A673 (cell line): ENCODE measurements around the gene NCOA3. TPM values are rescaled to one million over a fixed set of nuclear protein-coding genes. Genes with fewer than 3 reads are reported as not detected.

ENCODE experiments used
- BruUV-seq: library from RNA; stranded (reverse); fragments of 400-500 nt; replicated peaks from 2 replicates; lab custom pipeline; 2021; lab: Mats Ljungman, UMichigan
- CTCF ChIA-PET: fragments of 300-600 bp; sonication (Branson Sonifier 250); formaldehyde crosslinking; loops from one replicate; lab custom pipeline; 2022; ENCODE audit warnings: antibody characterized with exemption; lab: Charles Lee
- POLR2A ChIA-PET: fragments of 300-600 bp; sonication (Branson Sonifier 250); formaldehyde crosslinking; loops from one replicate; lab custom pipeline; 2022; ENCODE audit warnings: antibody characterized with exemption; ENCODE audit not compliant: low non-redundant PET; lab: Charles Lee
- DNase-seq: peaks from one replicate; pipeline ENCODE4 v3.0.0-alpha.2; 2015; ENCODE audit warnings: low spot score
- H3K27ac ChIP-seq: fragments of 200-600 bp; sonication (generic); 2 replicates; pipeline ENCODE4 v1.5.1; 2016; ENCODE audit warnings: mixed run types, low read depth, mild to moderate bottlenecking, mixed read lengths, antibody characterized with exemption, low read length; ENCODE audit not compliant: poor library complexity, severe bottlenecking
- H3K27me3 ChIP-seq: fragments of 200-600 bp; sonication (generic); replicated peaks from 2 replicates; pipeline ENCODE4 v1.6.1; 2017; ENCODE audit warnings: mixed run types, low read depth, mild to moderate bottlenecking, mixed read lengths, antibody characterized with exemption, low read length; ENCODE audit not compliant: insufficient read depth, poor library complexity
- H3K36me3 ChIP-seq: fragments of 200-600 bp; sonication (generic); 2 replicates; pipeline ENCODE4 v1.6.1; 2016; ENCODE audit warnings: mixed run types, mild to moderate bottlenecking, mixed read lengths, antibody characterized with exemption, low read length; ENCODE audit not compliant: insufficient read depth, poor library complexity, severe bottlenecking
- H3K4me1 ChIP-seq: fragments of 200-600 bp; sonication (generic); 2 replicates; pipeline ENCODE4 v1.6.1; 2017; ENCODE audit warnings: mixed run types, mild to moderate bottlenecking, mixed read lengths, antibody characterized with exemption, low read length; ENCODE audit not compliant: insufficient read depth, poor library complexity, severe bottlenecking
- H3K4me3 ChIP-seq: fragments of 200-600 bp; sonication (generic); 2 replicates; pipeline ENCODE4 v1.5.1; 2016; ENCODE audit warnings: low read depth, mixed run types, mild to moderate bottlenecking, mixed read lengths, low read length; ENCODE audit not compliant: poor library complexity, severe bottlenecking
- H3K9me3 ChIP-seq: fragments of 200-600 bp; sonication (generic); 2 replicates; pipeline ENCODE4 v1.6.1; 2016; ENCODE audit warnings: mixed run types, low read depth, mild to moderate bottlenecking, mixed read lengths, antibody characterized with exemption, low read length; ENCODE audit not compliant: poor library complexity, severe bottlenecking
- EZH2 ChIP-seq: fragments of 200-600 bp; sonication (generic); IDR thresholded peaks from 2 replicates; pipeline ENCODE4 v1.6.1; 2017; ENCODE audit warnings: borderline replicate concordance, low read depth, mild to moderate bottlenecking, mixed read lengths, antibody characterized with exemption, low read length; ENCODE audit not compliant: poor library complexity, severe bottlenecking
- intact Hi-C: fragments of 100-400 bp; cut with micrococcal nuclease; formaldehyde crosslinking; loops from one replicate; pipeline ENCODE4 v1.10.0; 2022; ENCODE audit not compliant: unreplicated experiment
- total RNA-seq: library from RNA; stranded (reverse); gene quantifications from 2 replicates; pipeline ENCODE4 v1.2.3, GENCODE V29; 2021
- TF ChIP-seq, protein P1 (sequence below): fragments of 300-800, 200-600 bp; sonication (generic); conservative IDR thresholded peaks from 2 replicates; pipeline ENCODE4 v1.5.1; 2017; ENCODE audit warnings: low read depth, mild to moderate bottlenecking, antibody characterized with exemption, low read length, moderate library complexity, mixed read lengths

Gene NCOA3
- total RNA-seq, 1 experiment from 2014 or later = 26.8 TPM

DNA sequence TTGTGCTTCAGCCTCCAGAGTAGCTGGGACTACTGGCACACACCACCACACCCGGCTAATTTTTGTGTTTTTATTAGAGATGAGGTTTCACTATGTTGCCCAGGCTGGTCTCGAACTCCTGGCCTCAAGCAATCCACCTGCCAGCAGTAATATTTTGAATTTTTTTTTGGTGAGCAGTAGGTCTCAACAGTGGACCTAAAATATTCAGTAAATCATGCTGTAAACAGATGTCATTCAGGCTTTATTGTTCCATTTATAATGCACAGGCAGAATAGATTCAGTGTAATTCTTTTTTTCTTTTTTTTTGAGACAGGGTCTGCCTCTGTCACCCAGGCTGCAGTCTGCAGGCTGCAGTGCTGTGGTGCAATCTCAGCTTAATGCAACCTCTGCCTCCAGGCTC is 69.7 kb downstream of the NCOA3 start:
- POLR2A ChIA-PET = no interaction called here
- H3K27me3 ChIP-seq = no peaks in the 10 kb centered on the region

DNA sequence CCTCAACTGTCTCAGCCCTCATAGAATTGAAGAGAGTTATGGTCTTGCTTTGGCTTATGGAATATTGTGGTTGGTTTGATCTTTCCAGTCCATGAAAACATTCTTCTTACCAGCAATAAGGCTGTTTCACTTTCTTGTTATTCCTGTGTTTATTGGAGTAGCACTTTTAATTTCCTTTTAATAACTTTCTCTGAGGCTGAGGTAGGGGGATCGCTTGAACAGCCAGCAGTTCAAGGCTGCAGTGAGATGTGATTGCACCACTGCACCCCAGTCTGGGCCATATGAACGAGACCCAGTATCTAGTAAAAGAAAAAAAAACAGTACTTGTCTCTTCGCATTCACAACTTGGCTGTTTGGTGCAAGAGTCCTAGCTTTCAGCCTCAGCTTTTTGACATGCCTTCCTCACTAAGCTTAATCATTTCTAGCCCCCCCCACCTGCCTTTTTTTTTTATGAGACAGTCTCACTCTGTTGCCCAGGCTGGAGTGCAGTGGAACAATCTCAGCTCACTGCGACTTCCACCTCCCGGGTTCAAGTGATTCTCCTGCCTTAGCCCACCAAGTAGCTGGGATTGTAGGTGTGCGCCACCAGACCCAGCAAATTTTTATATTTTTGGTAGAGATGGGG is 70.5 kb downstream of the NCOA3 start:
- Histone ChIP-seq H3K9me3 (peaks cover 11% of the 10 kb centered on the region), H3K4me3 (no peak overlapping the region), H3K27ac (no peak overlapping the region), H3K27me3 (no peaks in the 10 kb centered on the region), H3K4me1 (peaks cover 42% of the 10 kb centered on the region), H3K36me3 (no peaks in the 10 kb centered on the region)
- no TSS peak for BruUV-seq
- intact Hi-C loops = no loop called here
- no peak for DNase-seq
- CTCF ChIA-PET = no interaction called here
- POLR2A ChIA-PET = interaction anchor here (0.7 kb wide), 1 partner anchor 38 kb away, joined by 3 read pairs; no protein-coding TSS in a partner anchor
- no peak for TF ChIP-seq EZH2
- TF ChIP-seq, protein P1, sequence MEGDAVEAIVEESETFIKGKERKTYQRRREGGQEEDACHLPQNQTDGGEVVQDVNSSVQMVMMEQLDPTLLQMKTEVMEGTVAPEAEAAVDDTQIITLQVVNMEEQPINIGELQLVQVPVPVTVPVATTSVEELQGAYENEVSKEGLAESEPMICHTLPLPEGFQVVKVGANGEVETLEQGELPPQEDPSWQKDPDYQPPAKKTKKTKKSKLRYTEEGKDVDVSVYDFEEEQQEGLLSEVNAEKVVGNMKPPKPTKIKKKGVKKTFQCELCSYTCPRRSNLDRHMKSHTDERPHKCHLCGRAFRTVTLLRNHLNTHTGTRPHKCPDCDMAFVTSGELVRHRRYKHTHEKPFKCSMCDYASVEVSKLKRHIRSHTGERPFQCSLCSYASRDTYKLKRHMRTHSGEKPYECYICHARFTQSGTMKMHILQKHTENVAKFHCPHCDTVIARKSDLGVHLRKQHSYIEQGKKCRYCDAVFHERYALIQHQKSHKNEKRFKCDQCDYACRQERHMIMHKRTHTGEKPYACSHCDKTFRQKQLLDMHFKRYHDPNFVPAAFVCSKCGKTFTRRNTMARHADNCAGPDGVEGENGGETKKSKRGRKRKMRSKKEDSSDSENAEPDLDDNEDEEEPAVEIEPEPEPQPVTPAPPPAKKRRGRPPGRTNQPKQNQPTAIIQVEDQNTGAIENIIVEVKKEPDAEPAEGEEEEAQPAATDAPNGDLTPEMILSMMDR = no peak

More for the DNA sequence above, 69.7 kb downstream of the NCOA3 start:
- H3K4me1 ChIP-seq = peaks cover 34% of the 10 kb centered on the region
- H3K4me3 ChIP-seq = no peak overlapping the region
- BruUV-seq = no TSS peak
- CTCF ChIA-PET = no interaction called here
- H3K9me3 ChIP-seq = peaks cover 11% of the 10 kb centered on the region
- intact Hi-C loops = no loop called here
- H3K36me3 ChIP-seq = no peaks in the 10 kb centered on the region
- TF ChIP-seq EZH2 = no peak
- TF ChIP-seq, protein P1 = no peak
- H3K27ac ChIP-seq = no peak overlapping the region
- no peak for DNase-seq

DNA sequence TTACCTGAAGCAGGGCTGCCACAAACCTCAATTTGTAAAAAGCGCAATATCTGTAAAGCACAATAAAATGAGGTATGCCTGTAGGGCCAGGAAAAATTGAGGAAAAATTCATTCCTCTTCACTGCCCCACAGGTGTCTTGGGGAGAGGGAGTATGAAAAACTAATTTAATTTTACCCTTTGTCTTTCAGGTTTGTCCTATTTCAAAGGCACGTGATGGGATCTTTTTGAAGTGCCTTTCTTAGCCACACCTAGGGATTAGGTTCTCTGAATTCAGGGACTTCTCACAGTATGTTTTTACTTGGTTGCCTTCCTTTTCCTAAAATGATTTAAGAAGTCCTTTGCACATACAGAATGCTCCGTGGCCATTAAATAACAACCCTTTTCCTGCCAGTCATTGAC is 71.9 kb downstream of the NCOA3 start:
- no peaks in the 10 kb centered on the region for H3K27me3 ChIP-seq
- H3K9me3 ChIP-seq = peaks cover 11% of the 10 kb centered on the region
- no peak for TF ChIP-seq EZH2
- TF ChIP-seq, protein P1 = no peak
- ChIA-PET CTCF (no interaction called here), POLR2A (no interaction called here)
- DNase-seq = no peak
- H3K36me3 ChIP-seq = no peaks in the 10 kb centered on the region
- intact Hi-C loops = no loop called here
- BruUV-seq = no TSS peak
- no peak overlapping the region for H3K4me3 ChIP-seq
- peaks cover 48% of the 10 kb centered on the region for H3K4me1 ChIP-seq
- H3K27ac ChIP-seq = no peak overlapping the region
